RWPE1 (cell line): ENCODE results near the gene ALDH1L1.

Source experiments
- CTCF ChIA-PET: fragments of 350-600 bp; sonication (Branson Sonifier 250); formaldehyde crosslinking; extraction: SDS; loops from one replicate; lab custom pipeline; 2021; lab: Yijun Ruan, JAX
- POLR2A ChIA-PET: fragments of 400-600 bp; formaldehyde crosslinking; extraction: SDS; loops from one replicate; lab custom pipeline; 2020; ENCODE audit warnings: antibody characterized with exemption; ENCODE audit not compliant: low non-redundant PET; lab: Yijun Ruan, JAX
- DNase-seq: peaks from one replicate; pipeline ENCODE4 v3.0.0; 2012; ENCODE audit warnings: low spot score
- H3K27ac ChIP-seq: fragments of 450-650 bp; 2 replicates; pipeline ENCODE4 v1.5.1; 2017
- TF ChIP-seq, protein P1 (sequence below): fragments of 450-650 bp; conservative IDR thresholded peaks from 2 replicates; pipeline ENCODE4 v1.5.1; 2017; ENCODE audit warnings: low read depth, mild to moderate bottlenecking

ALDH1L1 gene

DNA sequence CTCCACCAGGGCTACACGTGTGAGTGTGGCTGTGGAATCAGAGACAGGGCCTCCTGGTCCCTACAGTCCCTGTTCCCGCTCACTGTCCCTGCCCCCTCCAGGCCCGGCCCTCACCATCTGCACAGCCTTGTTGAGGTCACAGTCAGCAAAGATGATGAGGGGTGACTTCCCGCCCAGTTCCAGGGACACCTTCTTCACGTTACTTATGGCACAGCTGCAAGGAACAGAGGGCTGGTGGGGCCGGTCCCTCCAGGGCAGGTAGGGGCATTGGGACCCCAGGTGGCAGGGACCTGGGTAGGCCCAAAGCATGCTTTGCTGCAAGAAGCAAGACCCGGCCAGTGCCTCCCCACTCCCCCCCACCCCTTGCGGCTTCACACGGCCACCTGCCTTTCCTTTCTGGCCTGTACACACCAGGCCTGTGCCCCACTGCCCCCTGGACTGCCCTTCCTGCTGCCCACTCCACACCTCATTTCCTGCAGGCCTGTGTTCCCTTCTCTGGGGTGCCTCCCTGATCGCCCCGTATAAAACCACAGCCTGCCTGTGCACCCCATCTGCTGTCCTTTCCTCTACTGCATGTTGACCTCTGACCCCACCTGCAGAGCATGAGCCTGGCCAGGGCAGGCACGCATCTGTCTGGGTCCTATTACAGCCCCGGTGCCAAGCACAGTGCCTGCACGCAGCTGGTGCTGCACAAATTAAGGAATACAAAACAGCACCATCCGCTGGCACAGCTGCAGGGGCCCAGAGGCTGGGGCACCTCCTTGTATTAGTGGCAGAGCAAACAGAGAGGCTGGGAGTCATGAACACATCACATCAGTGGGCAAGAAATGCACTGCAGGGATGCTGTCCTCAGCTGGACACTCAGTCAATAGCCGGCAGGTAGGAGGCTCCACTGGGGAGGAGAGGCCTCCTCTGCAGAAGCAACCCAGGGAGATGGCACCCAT lies 65.7 kb downstream of the ALDH1L1 start:
- POLR2A ChIA-PET, result no interaction called here
- TF ChIP-seq, protein P1, sequence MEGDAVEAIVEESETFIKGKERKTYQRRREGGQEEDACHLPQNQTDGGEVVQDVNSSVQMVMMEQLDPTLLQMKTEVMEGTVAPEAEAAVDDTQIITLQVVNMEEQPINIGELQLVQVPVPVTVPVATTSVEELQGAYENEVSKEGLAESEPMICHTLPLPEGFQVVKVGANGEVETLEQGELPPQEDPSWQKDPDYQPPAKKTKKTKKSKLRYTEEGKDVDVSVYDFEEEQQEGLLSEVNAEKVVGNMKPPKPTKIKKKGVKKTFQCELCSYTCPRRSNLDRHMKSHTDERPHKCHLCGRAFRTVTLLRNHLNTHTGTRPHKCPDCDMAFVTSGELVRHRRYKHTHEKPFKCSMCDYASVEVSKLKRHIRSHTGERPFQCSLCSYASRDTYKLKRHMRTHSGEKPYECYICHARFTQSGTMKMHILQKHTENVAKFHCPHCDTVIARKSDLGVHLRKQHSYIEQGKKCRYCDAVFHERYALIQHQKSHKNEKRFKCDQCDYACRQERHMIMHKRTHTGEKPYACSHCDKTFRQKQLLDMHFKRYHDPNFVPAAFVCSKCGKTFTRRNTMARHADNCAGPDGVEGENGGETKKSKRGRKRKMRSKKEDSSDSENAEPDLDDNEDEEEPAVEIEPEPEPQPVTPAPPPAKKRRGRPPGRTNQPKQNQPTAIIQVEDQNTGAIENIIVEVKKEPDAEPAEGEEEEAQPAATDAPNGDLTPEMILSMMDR, result no peak
- DNase-seq, result no peak
- CTCF ChIA-PET, result no interaction called here
- H3K27ac ChIP-seq, result no peak overlapping the region

DNA sequence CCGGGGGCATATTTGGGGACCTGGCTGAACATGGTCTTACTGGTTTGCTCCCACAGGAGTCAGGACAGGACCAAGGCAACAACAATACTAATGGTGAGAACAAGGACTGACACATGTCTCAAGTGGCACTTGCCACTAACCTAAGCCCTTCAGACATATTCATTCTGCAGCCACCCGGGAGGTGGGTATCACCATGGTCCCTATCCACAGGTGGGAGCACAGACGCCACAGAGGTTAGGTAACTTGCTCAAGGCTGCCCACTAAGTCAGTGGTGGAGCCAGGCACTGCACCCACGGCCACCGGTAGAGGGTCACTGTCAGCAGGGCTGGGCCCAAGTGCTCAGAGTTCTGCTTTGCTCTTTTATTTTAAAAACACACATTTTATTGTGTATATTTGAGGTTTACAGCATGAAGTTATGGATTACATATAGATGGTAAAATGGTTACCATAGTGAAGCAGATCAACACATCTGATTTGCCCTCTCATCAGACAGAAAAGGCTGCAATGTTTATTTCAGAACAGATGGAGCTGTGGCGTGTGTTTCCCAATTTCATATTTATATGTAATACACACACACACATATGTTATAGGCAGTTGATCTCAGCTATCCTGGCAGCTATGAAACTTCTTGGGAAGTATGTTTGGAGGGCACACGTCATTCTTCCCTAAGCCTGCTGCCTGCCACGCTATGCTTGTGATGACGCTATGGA lies 66.5 kb downstream of the ALDH1L1 start:
- DNase-seq, result no peak
- CTCF ChIA-PET, result no interaction called here
- H3K27ac ChIP-seq, result no peak overlapping the region
- TF ChIP-seq, protein P1, result no peak; the same call in 1 of the 2 replicates
- POLR2A ChIA-PET, result no interaction called here

- ChIA-PET CTCF (no interaction called here), POLR2A (no interaction called here)
- TF ChIP-seq, protein P1, result no peak
- no peak overlapping the region for H3K27ac ChIP-seq
- no peak for DNase-seq
These were observed 67.2 kb downstream of the ALDH1L1 start for GRCh38 chr3:126113238-126113555.

GRCh38 chr3:126112531-126113237 lies 67.7 kb downstream of the ALDH1L1 start:
- ChIA-PET CTCF (interaction anchor here (0.6 kb wide), 1 partner anchor 10 kb away, joined by 4 read pairs; no protein-coding TSS in a partner anchor), POLR2A (no interaction called here)
- DNase-seq, result no peak
- no peak overlapping the region for H3K27ac ChIP-seq
- TF ChIP-seq, protein P1, result no peak

DNA sequence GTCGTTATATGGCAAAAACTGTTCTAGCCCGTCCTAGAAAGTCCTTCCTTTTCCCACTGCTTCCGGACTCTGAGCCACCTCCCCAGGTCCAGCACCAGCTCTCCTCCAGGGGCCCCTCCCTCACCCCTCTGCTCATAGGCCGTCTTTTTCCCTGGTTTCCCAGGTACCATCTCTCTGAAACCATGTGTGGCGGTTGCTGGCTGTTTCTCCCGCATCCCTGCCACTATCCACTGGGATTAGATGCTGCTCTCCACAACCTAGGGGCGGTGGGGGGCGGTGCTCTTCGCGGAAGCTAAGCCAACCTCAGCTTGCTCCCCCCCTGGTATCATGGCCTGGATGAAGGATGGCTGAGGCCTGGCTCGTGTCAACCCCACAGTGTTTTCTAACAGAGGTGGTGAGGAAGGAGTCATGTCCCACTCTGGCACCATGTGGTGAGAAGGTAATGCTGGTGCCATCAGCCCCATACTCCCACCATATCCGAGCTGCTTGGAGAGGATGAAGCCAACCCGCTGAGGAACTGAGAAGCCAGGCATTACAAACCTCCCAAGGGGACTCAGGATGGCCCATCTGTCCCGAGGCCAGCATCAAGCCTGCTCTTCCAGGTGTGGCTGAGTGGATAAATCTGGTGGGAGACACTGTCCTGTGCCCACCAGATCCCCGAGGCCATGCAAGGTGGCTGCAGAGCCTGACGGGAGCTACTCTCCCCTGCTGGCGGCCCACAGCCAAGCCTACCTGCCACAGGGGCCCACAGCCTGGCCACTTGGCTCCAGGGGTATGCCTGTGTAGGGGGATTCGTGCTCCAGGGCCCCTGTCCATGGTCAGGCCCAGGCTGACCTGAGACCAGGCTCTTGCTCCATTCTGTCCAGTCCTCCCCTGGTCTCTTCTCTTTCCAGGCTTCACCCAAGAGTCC lies 68.6 kb downstream of the ALDH1L1 start:
- no peak for DNase-seq
- TF ChIP-seq, protein P1, result no peak
- ChIA-PET POLR2A (no interaction called here), CTCF (interaction anchor here (0.6 kb wide), 2 partner anchors 10 to 1383 kb away, joined by 3 to 4 read pairs; no protein-coding TSS in a partner anchor)
- H3K27ac ChIP-seq, result no peak overlapping the region
